ENCODE data around the gene CPNE7. TPM values are rescaled to one million over a fixed set of nuclear protein-coding genes. Genes with fewer than 3 reads are reported as not detected.

The CPNE7 gene
- total and polyA plus RNA-seq, 2 of the 13 experiments (the other 11 are each of a cell fraction or from before 2014, with no cell fraction given): 0.59 TPM; not detected in 1

DNA sequence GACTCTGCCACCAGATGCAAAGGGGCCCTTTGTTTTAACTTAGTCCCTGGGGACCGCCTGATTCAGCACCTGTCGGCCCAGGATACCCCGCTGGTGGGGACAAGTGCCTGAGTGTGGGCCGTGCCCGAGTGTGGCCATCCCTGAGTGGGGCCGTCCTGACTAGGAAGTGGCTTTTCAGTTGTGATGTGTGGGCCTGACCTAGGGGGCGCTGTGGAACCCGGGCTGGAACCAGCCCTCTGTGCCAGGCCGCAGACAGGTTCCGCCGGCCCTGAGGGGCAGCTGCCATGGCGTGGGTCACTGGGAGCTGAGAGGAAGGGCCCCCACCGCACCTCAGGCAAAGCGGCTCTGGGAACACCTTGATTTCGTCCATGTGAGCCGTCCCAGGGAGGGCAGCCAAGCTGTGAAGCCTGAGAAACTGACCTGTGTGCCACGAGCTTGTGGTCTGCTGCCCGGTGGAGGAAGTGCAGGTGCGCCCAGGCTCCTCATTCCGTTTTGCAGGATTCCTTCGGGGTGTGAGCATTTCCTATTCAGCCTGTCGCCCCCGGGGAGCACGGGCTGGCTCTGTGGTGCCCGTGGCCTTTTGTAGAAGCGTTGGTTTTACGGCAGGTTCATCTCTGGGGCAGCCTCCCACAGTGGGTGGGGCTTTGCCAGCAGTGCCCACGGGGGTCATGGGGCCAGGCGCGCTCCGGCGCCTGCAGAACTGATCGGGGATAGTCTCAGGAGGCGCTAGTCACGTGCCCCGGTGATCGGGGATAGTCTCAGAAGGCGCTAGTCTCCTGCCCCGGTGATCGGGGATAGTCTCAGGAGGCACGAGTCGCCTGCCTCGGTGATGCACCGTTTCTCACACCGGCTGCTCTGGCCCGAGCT, 9.8 kb upstream of the CPNE7 start (continued):
- TF ChIP-seq ZNF276 (CRISPR knock-in tag; IDR thresholded peaks at IDR 0.05; ENCODE audit: low read depth) (no peak), KLF6 (CRISPR knock-in tag; IDR thresholded peaks at IDR 0.05) (no peak), HMGXB4 (CRISPR knock-in tag; IDR thresholded peaks at IDR 0.05; ENCODE audit: borderline replicate concordance in 1 of 2, low read depth in 1 of 2) (peak; percentile 79 to 89; a peak in 3 of 4 replicates), RXRA (CRISPR knock-in tag; IDR thresholded peaks at IDR 0.05) (peak; percentile 44; the same call in 1 of the 2 replicates), KDM2A (CRISPR knock-in tag; IDR thresholded peaks at IDR 0.05; ENCODE audit: borderline replicate concordance, low read depth) (peak; percentile 99), MAFG (CRISPR knock-in tag; IDR thresholded peaks at IDR 0.05) (no peak), ZNF879 (CRISPR knock-in tag; IDR thresholded peaks at IDR 0.05) (no peak), MAFF (IDR thresholded peaks at IDR 0.05; ENCODE audit: low read depth, low read length) (no peak), ELK4 (CRISPR knock-in tag; IDR thresholded peaks at IDR 0.05; ENCODE audit: borderline replicate concordance) (0 out of 2 replicates have a peak, but pooled peaks have one; percentile 63), ZNF260 (CRISPR knock-in tag; IDR thresholded peaks at IDR 0.05; ENCODE audit: borderline replicate concordance, low read depth) (0 out of 2 replicates have a peak, but pooled peaks have one; percentile 48), PRPF4 (IDR thresholded peaks at IDR 0.05; ENCODE audit: low read depth, low read length, poor library complexity, severe bottlenecking) (no peak), RBM22 (optimal IDR thresholded peaks at IDR 0.05; ENCODE audit: low read length) (peak; percentile 92), WIZ (CRISPR knock-in tag; IDR thresholded peaks at IDR 0.05) (no peak), ZFY (CRISPR knock-in tag; IDR thresholded peaks at IDR 0.05) (peak; percentile 69), YEATS4 (CRISPR knock-in tag; IDR thresholded peaks at IDR 0.05; ENCODE audit: borderline replicate concordance) (peak; percentile 39; the same call in 1 of the 2 replicates), TAF15 (IDR thresholded peaks at IDR 0.05; ENCODE audit: low read depth, low read length, poor library complexity, severe bottlenecking) (peak; percentile 42), SMC3 (IDR thresholded peaks at IDR 0.05; ENCODE audit: low read length) (no peak), DNMT3B (CRISPR knock-in tag; conservative IDR thresholded peaks at IDR 0.05) (0 out of 2 replicates have a peak, but pooled peaks have one; percentile 41), DNMT1 (CRISPR knock-in tag; IDR thresholded peaks at IDR 0.05) (0 out of 2 replicates have a peak, but pooled peaks have one; percentile 28)
- TF ChIP-seq, protein P1, sequence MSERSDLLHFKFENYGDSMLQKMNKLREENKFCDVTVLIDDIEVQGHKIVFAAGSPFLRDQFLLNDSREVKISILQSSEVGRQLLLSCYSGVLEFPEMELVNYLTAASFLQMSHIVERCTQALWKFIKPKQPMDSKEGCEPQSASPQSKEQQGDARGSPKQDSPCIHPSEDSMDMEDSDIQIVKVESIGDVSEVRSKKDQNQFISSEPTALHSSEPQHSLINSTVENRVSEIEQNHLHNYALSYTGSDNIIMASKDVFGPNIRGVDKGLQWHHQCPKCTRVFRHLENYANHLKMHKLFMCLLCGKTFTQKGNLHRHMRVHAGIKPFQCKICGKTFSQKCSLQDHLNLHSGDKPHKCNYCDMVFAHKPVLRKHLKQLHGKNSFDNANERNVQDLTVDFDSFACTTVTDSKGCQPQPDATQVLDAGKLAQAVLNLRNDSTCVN (CRISPR knock-in tag; IDR thresholded peaks at IDR 0.05; ENCODE audit: borderline replicate concordance): peak; percentile 55; the same call in 1 of the 2 replicates
- TF ChIP-seq, protein P2, sequence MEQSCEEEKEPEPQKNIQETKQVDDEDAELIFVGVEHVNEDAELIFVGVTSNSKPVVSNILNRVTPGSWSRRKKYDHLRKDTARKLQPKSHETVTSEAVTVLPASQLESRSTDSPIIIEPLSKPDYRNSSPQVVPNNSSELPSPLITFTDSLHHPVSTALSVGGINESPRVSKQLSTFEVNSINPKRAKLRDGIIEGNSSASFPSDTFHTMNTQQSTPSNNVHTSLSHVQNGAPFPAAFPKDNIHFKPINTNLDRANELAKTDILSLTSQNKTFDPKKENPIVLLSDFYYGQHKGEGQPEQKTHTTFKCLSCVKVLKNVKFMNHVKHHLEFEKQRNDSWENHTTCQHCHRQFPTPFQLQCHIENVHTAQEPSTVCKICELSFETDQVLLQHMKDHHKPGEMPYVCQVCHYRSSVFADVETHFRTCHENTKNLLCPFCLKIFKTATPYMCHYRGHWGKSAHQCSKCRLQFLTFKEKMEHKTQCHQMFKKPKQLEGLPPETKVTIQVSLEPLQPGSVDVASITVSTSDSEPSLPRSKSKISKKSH (CRISPR knock-in tag; IDR thresholded peaks at IDR 0.05; ENCODE audit: borderline replicate concordance): peak; percentile 95

Data from HepG2 (cell line).